MCF 10A (cell line): ENCODE data around the gene POLR3B. TPM values are rescaled to one million over a fixed set of nuclear protein-coding genes. Genes with fewer than 3 reads are reported as not detected.
A peak's percentile ranks its signal among the peaks of the same experiment; 100 is the strongest.

ENCODE experiments used
- BruUV-seq: library from RNA; stranded (reverse); fragments of 400-500 nt; replicated peaks from 2 replicates; lab custom pipeline; 2021; lab: Mats Ljungman, UMichigan
- CTCF ChIA-PET: fragments of 300-600 bp; sonication (Branson Sonifier 250); formaldehyde crosslinking; extraction: SDS; loops from one replicate; lab custom pipeline; 2021; ENCODE audit warnings: antibody characterized with exemption, inconsistent platforms; lab: Yijun Ruan, JAX
- POLR2A ChIA-PET: fragments of 300-600, 350-650 bp; sonication (Branson Sonifier 250); formaldehyde crosslinking; extraction: SDS; loops from one replicate; lab custom pipeline; 2020; ENCODE audit warnings: antibody characterized with exemption, inconsistent platforms; lab: Yijun Ruan, JAX
- DNase-seq: peaks from one replicate; pipeline ENCODE4 v3.0.0-alpha.2; 2018; ENCODE audit not compliant: unreplicated experiment
- H3K27ac Mint-ChIP-seq: one replicate; pipeline ENCODE4 v1.8.0; 2022; ENCODE audit warnings: mild to moderate bottlenecking, low read depth, mixed read lengths; ENCODE audit not compliant: unreplicated experiment
- H3K27me3 Mint-ChIP-seq: one replicate; pipeline ENCODE4 v1.8.0; 2022; ENCODE audit warnings: mixed read lengths; ENCODE audit not compliant: insufficient read depth, unreplicated experiment
- H3K36me3 Mint-ChIP-seq: one replicate; pipeline ENCODE4 v1.8.0; 2022; ENCODE audit warnings: mild to moderate bottlenecking, moderate library complexity, mixed read lengths; ENCODE audit not compliant: insufficient read depth, unreplicated experiment
- H3K4me1 Mint-ChIP-seq: one replicate; pipeline ENCODE4 v1.8.0; 2022; ENCODE audit warnings: mixed read lengths; ENCODE audit not compliant: insufficient read depth, unreplicated experiment
- H3K4me3 Mint-ChIP-seq: one replicate; pipeline ENCODE4 v1.8.0; 2022; ENCODE audit warnings: mild to moderate bottlenecking, moderate library complexity, mixed read lengths; ENCODE audit not compliant: unreplicated experiment
- H3K9me3 Mint-ChIP-seq: one replicate; pipeline ENCODE4 v1.8.0; 2022; ENCODE audit warnings: mixed read lengths; ENCODE audit not compliant: unreplicated experiment
- intact Hi-C: fragments of 100-400 bp; cut with micrococcal nuclease; formaldehyde crosslinking; loops from 2 replicates; pipeline ENCODE4 v1.14.1; 2022
- total RNA-seq: library from RNA; stranded (reverse); gene quantifications from 2 replicates; pipeline ENCODE4 v1.2.3, GENCODE V29; 2022
- TF ChIP-seq, protein P1 (sequence below): fragments of 200-600 bp; IDR thresholded peaks from one replicate; pipeline ENCODE4 v1.8.0; 2022; ENCODE audit warnings: antibody characterized with exemption, mild to moderate bottlenecking; ENCODE audit not compliant: unreplicated experiment

POLR3B gene
- total RNA-seq, 1 experiment from 2014 or later = 15.7 TPM

DNA sequence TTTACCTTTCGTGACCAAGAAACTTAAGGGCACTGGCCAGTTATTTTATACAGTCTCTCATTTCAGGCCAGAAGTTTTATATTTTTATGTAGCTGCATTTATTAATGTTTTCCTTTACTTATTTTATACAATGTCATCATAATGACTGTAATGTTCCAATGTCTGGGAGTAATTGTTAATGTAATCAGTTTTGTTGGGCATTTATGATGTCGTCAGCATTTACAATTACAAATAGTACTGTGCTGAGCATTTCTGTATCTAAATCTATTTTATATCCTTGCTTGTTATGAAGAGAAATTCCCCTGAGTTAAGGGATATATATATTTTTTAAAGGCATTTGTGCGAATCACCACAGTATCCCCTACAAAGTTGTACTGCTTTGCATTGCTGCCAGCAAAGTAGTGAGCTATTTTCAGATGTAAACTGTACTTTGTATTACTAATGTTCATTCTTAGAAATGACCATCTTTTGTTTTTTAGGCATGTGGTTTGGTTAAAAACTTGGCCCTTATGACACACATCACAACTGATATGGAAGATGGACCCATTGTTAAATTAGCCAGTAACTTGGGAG lies 74.4 kb downstream of the POLR3B start:
- intact Hi-C loops = no loop called here
- CTCF ChIA-PET = interaction anchor here (0.7 to 1.5 kb wide), 3 partner anchors 51 to 1006 kb away, joined by 3 read pairs; no protein-coding TSS in a partner anchor
- Mint-ChIP-seq H3K4me1 (peaks cover 13% of the 10 kb centered on the region), H3K27ac (no peak overlapping the region), H3K36me3 (peaks cover 28% of the 10 kb centered on the region), H3K9me3 (no peaks in the 10 kb centered on the region), H3K4me3 (no peak overlapping the region), H3K27me3 (no peaks in the 10 kb centered on the region)
- POLR2A ChIA-PET = no interaction called here
- TF ChIP-seq, protein P1, sequence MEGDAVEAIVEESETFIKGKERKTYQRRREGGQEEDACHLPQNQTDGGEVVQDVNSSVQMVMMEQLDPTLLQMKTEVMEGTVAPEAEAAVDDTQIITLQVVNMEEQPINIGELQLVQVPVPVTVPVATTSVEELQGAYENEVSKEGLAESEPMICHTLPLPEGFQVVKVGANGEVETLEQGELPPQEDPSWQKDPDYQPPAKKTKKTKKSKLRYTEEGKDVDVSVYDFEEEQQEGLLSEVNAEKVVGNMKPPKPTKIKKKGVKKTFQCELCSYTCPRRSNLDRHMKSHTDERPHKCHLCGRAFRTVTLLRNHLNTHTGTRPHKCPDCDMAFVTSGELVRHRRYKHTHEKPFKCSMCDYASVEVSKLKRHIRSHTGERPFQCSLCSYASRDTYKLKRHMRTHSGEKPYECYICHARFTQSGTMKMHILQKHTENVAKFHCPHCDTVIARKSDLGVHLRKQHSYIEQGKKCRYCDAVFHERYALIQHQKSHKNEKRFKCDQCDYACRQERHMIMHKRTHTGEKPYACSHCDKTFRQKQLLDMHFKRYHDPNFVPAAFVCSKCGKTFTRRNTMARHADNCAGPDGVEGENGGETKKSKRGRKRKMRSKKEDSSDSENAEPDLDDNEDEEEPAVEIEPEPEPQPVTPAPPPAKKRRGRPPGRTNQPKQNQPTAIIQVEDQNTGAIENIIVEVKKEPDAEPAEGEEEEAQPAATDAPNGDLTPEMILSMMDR = no peak
- DNase-seq = no peak
- BruUV-seq = no TSS peak

DNA sequence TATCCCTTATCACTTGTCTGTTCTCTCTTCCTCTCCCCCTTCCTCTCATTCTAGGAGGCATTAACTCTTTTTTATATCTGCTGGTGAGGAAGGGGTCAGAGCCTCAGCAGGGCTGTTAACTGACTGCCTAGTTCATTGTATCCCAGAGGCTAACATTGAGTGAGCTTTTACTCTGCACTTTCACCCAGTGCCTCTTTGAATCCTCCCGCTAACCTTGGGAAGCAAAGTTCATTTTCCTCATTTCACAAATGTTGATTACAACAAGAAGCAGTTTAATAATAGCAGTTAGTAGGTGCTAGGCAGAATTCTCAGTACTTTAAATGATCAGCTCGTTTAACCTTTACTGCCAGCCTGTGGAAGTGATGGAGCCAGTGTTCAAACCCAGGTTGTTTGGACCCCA lies 75.5 kb downstream of the POLR3B start:
- Mint-ChIP-seq H3K4me1 (peaks cover 13% of the 10 kb centered on the region), H3K36me3 (peaks cover 34% of the 10 kb centered on the region), H3K27me3 (no peaks in the 10 kb centered on the region), H3K9me3 (no peaks in the 10 kb centered on the region), H3K4me3 (no peak overlapping the region), H3K27ac (no peak overlapping the region)
- POLR2A ChIA-PET = interaction anchor here (0.6 kb wide), 1 partner anchor 631 kb away, joined by 3 read pairs; no protein-coding TSS in a partner anchor
- no peak for DNase-seq
- no TSS peak for BruUV-seq
- intact Hi-C loops = no loop called here
- TF ChIP-seq, protein P1 = no peak
- CTCF ChIA-PET = interaction anchor here (1.2 to 1.5 kb wide), 2 partner anchors 52 to 409 kb away, joined by 3 read pairs; no protein-coding TSS in a partner anchor

DNA sequence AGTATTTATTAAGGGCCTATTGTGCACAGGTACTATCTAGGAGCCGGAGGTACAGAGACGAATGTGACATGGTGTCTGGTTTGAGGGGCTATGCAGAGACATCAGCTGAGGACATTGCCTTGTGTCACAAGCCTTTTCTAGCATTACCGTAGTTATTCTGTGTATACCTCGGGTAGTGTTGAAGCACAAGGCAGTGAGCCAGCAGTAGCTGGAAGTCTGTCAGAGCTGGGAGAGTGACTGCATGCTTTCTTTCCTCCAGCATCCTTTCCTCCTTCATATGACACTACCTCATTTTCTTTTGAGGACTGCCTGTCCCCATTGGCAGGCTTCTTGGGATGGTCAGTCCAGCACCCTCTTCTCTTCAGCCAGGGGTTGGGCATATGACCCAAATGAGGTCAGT lies 77.0 kb downstream of the POLR3B start:
- Mint-ChIP-seq H3K36me3 (peaks cover 27% of the 10 kb centered on the region), H3K4me1 (peaks cover 7% of the 10 kb centered on the region), H3K4me3 (no peak overlapping the region), H3K27ac (no peak overlapping the region), H3K27me3 (no peaks in the 10 kb centered on the region), H3K9me3 (no peaks in the 10 kb centered on the region)
- BruUV-seq = no TSS peak
- intact Hi-C loops = no loop called here
- CTCF ChIA-PET = no interaction called here
- POLR2A ChIA-PET = interaction anchor here (2.2 kb wide), 1 partner anchor 15 kb away, joined by 7 read pairs; no protein-coding TSS in a partner anchor
- TF ChIP-seq, protein P1 = no peak
- no peak for DNase-seq

DNA sequence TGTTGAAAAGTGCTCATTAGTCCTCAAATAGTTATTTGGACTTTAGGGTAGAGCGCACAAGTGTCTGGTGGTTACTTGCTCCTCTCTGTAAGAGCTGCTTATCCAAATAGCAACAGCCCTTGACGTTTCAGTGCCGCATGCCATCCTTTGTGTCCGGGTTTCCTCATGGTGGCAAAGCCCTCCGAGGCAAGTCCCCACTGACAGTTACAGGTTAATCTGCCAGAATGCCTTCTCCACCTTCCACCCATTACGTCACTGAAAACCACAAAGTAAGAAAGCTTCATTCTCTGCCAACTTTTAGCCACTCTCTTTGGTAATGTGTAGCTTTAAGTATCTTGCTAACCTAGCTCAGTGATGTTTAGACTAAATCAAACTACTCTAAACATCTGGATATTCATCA lies 78.6 kb downstream of the POLR3B start:
- H3K36me3 Mint-ChIP-seq = peaks cover 28% of the 10 kb centered on the region
- DNase-seq = peak; percentile 42
- H3K27me3 Mint-ChIP-seq = no peaks in the 10 kb centered on the region
- H3K4me3 Mint-ChIP-seq = no peak overlapping the region
- TF ChIP-seq, protein P1 = no peak
- ChIA-PET CTCF (no interaction called here), POLR2A (interaction anchor here (2.2 kb wide), 1 partner anchor 17 kb away, joined by 7 read pairs; no protein-coding TSS in a partner anchor)
- H3K4me1 Mint-ChIP-seq = peaks cover 7% of the 10 kb centered on the region
- no TSS peak for BruUV-seq
- intact Hi-C loops = no loop called here
- H3K9me3 Mint-ChIP-seq = no peaks in the 10 kb centered on the region
- no peak overlapping the region for H3K27ac Mint-ChIP-seq
